Activated naive CD4-positive, alpha-beta T cell treated with anti-CD3 and anti-CD28 coated beads, Interleukin-2, amount 10 ng/mL, durations not matched to agents 5 hours and 36 hours (primary cell): ENCODE results near the gene HK1. TPM values are rescaled to one million over a fixed set of nuclear protein-coding genes. Genes with fewer than 3 reads are reported as not detected.

Experiments used
- total RNA-seq, 2 experiments: library from RNA; stranded (reverse); gene quantifications; one replicate each; pipeline ENCODE4 v1.2.3, GENCODE V29; 2021

HK1 gene
- 100 to 1,000 TPM; 122 to 126 TPM for total RNA-seq

GRCh38 chr10:69278446-69278963, at the start of gene HK1:
Gene HK1, plus strand, starts transcription at chr10:69278496.

GRCh38 chr10:69416695-69417094, 138.4 kb downstream of the HK1 start, which contains the start of gene TACR2:
Gene TACR2, minus strand, starts transcription at chr10:69416918. Its CDS starts 595 bp downstream, at chr10:69416323.

GRCh38 chr10:69451209-69451783, 173.0 kb downstream of the HK1 start, which contains the start of gene TSPAN15:
Gene TSPAN15, plus strand, starts transcription at chr10:69451465. Its CDS starts 130 bp downstream, at chr10:69451595.

Other genes starting within 250 kb of the HK1 start
- gene SRGN, start 190.4 kb upstream of the HK1 start, total RNA-seq = 100 to 1,000 TPM; 145 to 150 TPM
- 10 to 100 TPM; 39.7 to 40.6 TPM for gene VPS26A, start 154.3 kb upstream of the HK1 start, total RNA-seq
- gene SUPV3L1, start 98.3 kb upstream of the HK1 start, total RNA-seq = 10 to 100 TPM; 30.0 to 30.3 TPM
- gene HKDC1, start 58.2 kb upstream of the HK1 start, total RNA-seq = 1 to 10 TPM; 6.9 to 9.6 TPM
- not detected for gene TACR2, start 138.4 kb downstream of the HK1 start, total RNA-seq
- gene TSPAN15, start 173.0 kb downstream of the HK1 start, total RNA-seq = 10 to 100 TPM; 10.5 to 10.7 TPM